Endothelial cell (in vitro differentiated cells): ENCODE measurements around the gene SPATA18. TPM values are rescaled to one million over a fixed set of nuclear protein-coding genes. Genes with fewer than 3 reads are reported as not detected.
A peak's percentile ranks its signal among the peaks of the same experiment; 100 is the strongest.

Experiments
- DNase-seq: peaks from one replicate; pipeline ENCODE4 v3.0.0; 2021; ENCODE audit warnings: low spot score
- H3K27ac Mint-ChIP-seq: one replicate; pipeline ENCODE4 v1.8.0; 2021; ENCODE audit warnings: mixed read lengths, inconsistent platforms; ENCODE audit not compliant: unreplicated experiment
- H3K27me3 Mint-ChIP-seq: one replicate; pipeline ENCODE4 v1.8.0; 2021; ENCODE audit warnings: mild to moderate bottlenecking, moderate library complexity, mixed read lengths, inconsistent platforms; ENCODE audit not compliant: unreplicated experiment
- H3K36me3 Mint-ChIP-seq: one replicate; pipeline ENCODE4 v1.8.0; 2021; ENCODE audit warnings: mild to moderate bottlenecking, low read depth, mixed read lengths, inconsistent platforms; ENCODE audit not compliant: unreplicated experiment
- H3K4me1 Mint-ChIP-seq: one replicate; pipeline ENCODE4 v1.8.0; 2021; ENCODE audit warnings: mild to moderate bottlenecking, mixed read lengths, inconsistent platforms; ENCODE audit not compliant: unreplicated experiment
- H3K4me3 Mint-ChIP-seq: one replicate; pipeline ENCODE4 v1.8.0; 2021; ENCODE audit warnings: mild to moderate bottlenecking, mixed read lengths, inconsistent platforms; ENCODE audit not compliant: unreplicated experiment
- H3K9me3 Mint-ChIP-seq: one replicate; pipeline ENCODE4 v1.8.0; 2021; ENCODE audit warnings: mixed read lengths, inconsistent platforms; ENCODE audit not compliant: unreplicated experiment
- CTCF ChIP-seq: fragments of 200-600 bp; sonication (generic); IDR thresholded peaks from one replicate; pipeline ENCODE4 v1.5.0; 2021; ENCODE audit warnings: antibody characterized with exemption; ENCODE audit not compliant: unreplicated experiment
- total RNA-seq: library from RNA; stranded (reverse); fragmentation: NEBNext Ultra II Directional; extraction: Animal tissue kit (Norgen Biotek cat#: 25700); gene quantifications from one replicate; pipeline ENCODE4 v1.2.1, GENCODE V29; 2021; ENCODE audit not compliant: unreplicated experiment

Gene SPATA18
- total RNA-seq, 1 donor from 2014 or later, result 17.3 TPM

GRCh38 chr4:52036886-52037530 is 14.1 kb upstream of the SPATA18 start:
- H3K4me3 Mint-ChIP-seq, result peak overlapping the region; percentile 94
- no peaks in the 10 kb centered on the region for H3K9me3 Mint-ChIP-seq
- peaks cover 13% of the 10 kb centered on the region for H3K27me3 Mint-ChIP-seq
- DNase-seq, result no peak
- H3K27ac Mint-ChIP-seq, result peak overlapping the region; percentile 38
- no peak for TF ChIP-seq CTCF
- H3K36me3 Mint-ChIP-seq, result peaks cover 19% of the 10 kb centered on the region
- peaks cover 39% of the 10 kb centered on the region for H3K4me1 Mint-ChIP-seq

- no peak for TF ChIP-seq CTCF
- Mint-ChIP-seq H3K36me3 (peaks cover 17% of the 10 kb centered on the region), H3K4me1 (peaks cover 33% of the 10 kb centered on the region), H3K27ac (peak overlapping the region; percentile 38), H3K27me3 (peaks cover 13% of the 10 kb centered on the region), H3K4me3 (peak overlapping the region; percentile 94), H3K9me3 (no peaks in the 10 kb centered on the region)
- peak; percentile 51 for DNase-seq
Observed at GRCh38 chr4:52037689-52038102, 13.4 kb upstream of the SPATA18 start.

GRCh38 chr4:52038103-52038912 is 12.8 kb upstream of the SPATA18 start, which contains the start of gene SGCB:
Gene SGCB, minus strand, starts transcription at chr4:52038299. Its CDS starts 40 bp downstream, at chr4:52038259.
- TF ChIP-seq CTCF, result no peak
- H3K4me3 Mint-ChIP-seq, result peak within 1 kb of the TSS; percentile 94
- DNase-seq, result peak; percentile 69
- H3K27ac Mint-ChIP-seq, result peak within 1 kb of the TSS; percentile 81
- peaks cover 17% of the 10 kb centered on the region for H3K36me3 Mint-ChIP-seq
- H3K9me3 Mint-ChIP-seq, result no peaks in the 10 kb centered on the region
- peaks cover 13% of the 10 kb centered on the region for H3K27me3 Mint-ChIP-seq
- H3K4me1 Mint-ChIP-seq, result peaks cover 31% of the 10 kb centered on the region

- no peak overlapping the region for H3K4me3 Mint-ChIP-seq
- no peak for DNase-seq
- H3K27me3 Mint-ChIP-seq, result no peaks in the 10 kb centered on the region
- no peaks in the 10 kb centered on the region for H3K9me3 Mint-ChIP-seq
- H3K36me3 Mint-ChIP-seq, result no peaks in the 10 kb centered on the region
- H3K27ac Mint-ChIP-seq, result no peak overlapping the region
- peaks cover 23% of the 10 kb centered on the region for H3K4me1 Mint-ChIP-seq
- TF ChIP-seq CTCF, result no peak
Observed at GRCh38 chr4:52045028-52045427, 6.1 kb upstream of the SPATA18 start.

- H3K36me3 Mint-ChIP-seq, result no peaks in the 10 kb centered on the region
- H3K27ac Mint-ChIP-seq, result no peak overlapping the region
- no peak for DNase-seq
- H3K9me3 Mint-ChIP-seq, result no peaks in the 10 kb centered on the region
- H3K4me3 Mint-ChIP-seq, result no peak overlapping the region
- no peak for TF ChIP-seq CTCF
- H3K4me1 Mint-ChIP-seq, result peaks cover 39% of the 10 kb centered on the region
- no peaks in the 10 kb centered on the region for H3K27me3 Mint-ChIP-seq
Observed at GRCh38 chr4:52049266-52049665, 1.8 kb upstream of the SPATA18 start.
